ENCODE measurements around the gene LINC00237.

The LINC00237 gene

DNA sequence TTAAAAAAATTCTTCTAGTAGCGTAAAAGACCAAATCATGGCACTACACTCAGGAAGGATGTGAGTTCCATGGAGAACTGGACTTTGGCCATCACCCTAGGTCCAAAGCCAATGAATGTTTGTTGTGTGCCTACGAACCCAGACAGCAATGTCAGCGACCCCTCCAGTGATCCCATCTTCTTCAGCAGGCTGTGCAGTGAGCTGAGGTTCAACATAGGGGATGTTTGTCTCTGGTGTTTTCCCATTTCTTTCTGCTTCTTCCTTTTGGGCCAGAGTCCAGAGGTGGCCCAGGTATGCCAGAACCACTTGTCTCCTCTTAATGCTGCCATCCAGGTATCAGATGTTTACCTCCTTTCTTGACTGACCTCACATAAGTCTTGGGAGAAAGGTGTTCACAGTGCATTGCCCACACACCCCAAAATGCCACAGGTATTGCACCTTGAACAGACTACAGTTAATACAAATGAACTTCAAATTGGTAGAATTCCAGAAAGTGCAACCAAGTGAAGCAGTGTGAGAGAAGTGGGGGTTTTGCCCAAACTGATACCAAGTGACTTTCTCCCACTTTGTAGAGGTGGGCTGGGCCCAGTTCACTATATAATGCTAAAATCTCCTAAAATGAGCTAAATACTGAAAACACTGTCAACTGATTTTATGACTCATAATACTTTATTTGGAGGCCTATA lies 33.9 kb upstream of the LINC00237 start:
- H3K27me3 ChIP-seq (ENCODE audit: control insufficient read depth, insufficient read depth, low read length): no peaks in the 10 kb centered on the region
- 0 out of 2 replicates have a peak, but pooled peaks cover 2% of the 10 kb centered on the region for H3K4me1 ChIP-seq (ENCODE audit: control insufficient read depth, insufficient read depth, low read length)
- no peak overlapping the region for H3K27ac ChIP-seq (ENCODE audit: low read length)
- H3K36me3 ChIP-seq (ENCODE audit: control insufficient read depth, insufficient read depth, low read length): no peaks in the 10 kb centered on the region; the same call in 1 of the 2 replicates
- no CpG with 5 or more reads among the region's 3 CpGs for WGBS (ENCODE audit: insufficient coverage, insufficient read length)
- DNase-seq (ENCODE audit: low read depth, low spot score): no peak
- H3K4me3 ChIP-seq (ENCODE audit: low read length): no peak overlapping the region
- H3K9me3 ChIP-seq (ENCODE audit: control insufficient read depth, insufficient read depth, low read length): no peaks in the 10 kb centered on the region

- WGBS (ENCODE audit: insufficient coverage, insufficient read length): no CpG with 5 or more reads among the region's 1 CpG
- no peak for DNase-seq (ENCODE audit: low read depth, low spot score)
- Histone ChIP-seq H3K4me3 (ENCODE audit: low read length) (no peak overlapping the region), H3K27me3 (ENCODE audit: control insufficient read depth, insufficient read depth, low read length) (no peaks in the 10 kb centered on the region), H3K27ac (ENCODE audit: low read length) (no peak overlapping the region), H3K9me3 (ENCODE audit: control insufficient read depth, insufficient read depth, low read length) (no peaks in the 10 kb centered on the region), H3K36me3 (ENCODE audit: control insufficient read depth, insufficient read depth, low read length) (no peaks in the 10 kb centered on the region; the same call in none of the 2 replicates), H3K4me1 (ENCODE audit: control insufficient read depth, insufficient read depth, low read length) (peaks cover 2% of the 10 kb centered on the region; the same call in 1 of the 2 replicates)
These were observed 30.9 kb upstream of the LINC00237 start for GRCh38 chr20:21137078-21137477.

DNA sequence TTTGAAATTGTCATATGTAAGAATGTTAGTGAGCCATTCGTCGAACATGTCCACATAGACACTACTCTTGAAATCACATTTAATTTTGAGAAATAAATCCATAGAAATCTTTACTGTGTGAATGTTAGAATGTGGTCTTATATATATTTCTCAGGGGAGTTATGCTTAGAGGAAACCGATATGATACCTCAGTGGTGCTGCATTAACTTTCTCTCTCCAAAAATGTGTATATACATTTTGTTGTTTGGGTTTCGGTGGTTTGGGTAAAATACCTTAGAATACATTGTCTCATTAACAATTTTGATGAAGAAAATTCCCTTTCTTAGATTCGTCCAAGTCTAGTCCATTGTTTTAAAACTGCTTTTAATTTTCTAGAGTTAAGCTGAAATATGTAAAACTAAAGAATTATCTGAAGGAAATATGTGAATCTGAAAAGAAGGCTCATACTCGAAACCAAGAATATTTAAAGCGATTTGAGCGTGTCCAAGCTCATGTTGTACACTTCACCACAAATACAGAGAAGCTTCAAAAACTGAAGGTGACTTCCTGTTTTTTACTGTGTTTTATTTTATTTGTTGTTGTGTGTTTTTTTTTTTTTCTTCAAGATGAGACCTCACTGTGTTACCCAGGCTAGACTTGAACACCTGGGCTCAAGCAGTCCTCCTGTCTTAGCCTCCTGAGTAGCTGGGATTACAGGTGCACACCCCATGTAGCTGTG lies 30.0 kb upstream of the LINC00237 start:
- Histone ChIP-seq H3K4me3 (ENCODE audit: low read length) (no peak overlapping the region), H3K36me3 (ENCODE audit: control insufficient read depth, insufficient read depth, low read length) (no peaks in the 10 kb centered on the region; the same call in none of the 2 replicates), H3K4me1 (ENCODE audit: control insufficient read depth, insufficient read depth, low read length) (peaks cover 2% of the 10 kb centered on the region; the same call in 1 of the 2 replicates), H3K9me3 (ENCODE audit: control insufficient read depth, insufficient read depth, low read length) (no peaks in the 10 kb centered on the region), H3K27ac (ENCODE audit: low read length) (no peak overlapping the region), H3K27me3 (ENCODE audit: control insufficient read depth, insufficient read depth, low read length) (no peaks in the 10 kb centered on the region)
- WGBS (ENCODE audit: insufficient coverage, insufficient read length): no CpG with 5 or more reads among the region's 8 CpGs
- no peak for DNase-seq (ENCODE audit: low read depth, low spot score)

GRCh38 chr20:21134883-21135493 lies 28.8 kb upstream of the LINC00237 start:
- Histone ChIP-seq H3K9me3 (ENCODE audit: control insufficient read depth, insufficient read depth, low read length) (no peaks in the 10 kb centered on the region), H3K4me1 (ENCODE audit: control insufficient read depth, insufficient read depth, low read length) (peaks cover 5% of the 10 kb centered on the region; the same call in 1 of the 2 replicates), H3K27ac (ENCODE audit: low read length) (no peak overlapping the region), H3K36me3 (ENCODE audit: control insufficient read depth, insufficient read depth, low read length) (no peaks in the 10 kb centered on the region; the same call in none of the 2 replicates), H3K27me3 (ENCODE audit: control insufficient read depth, insufficient read depth, low read length) (no peaks in the 10 kb centered on the region), H3K4me3 (ENCODE audit: low read length) (no peak overlapping the region)
- no peak for DNase-seq (ENCODE audit: low read depth, low spot score)
- no CpG with 5 or more reads among the region's 10 CpGs for WGBS (ENCODE audit: insufficient coverage, insufficient read length)

DNA sequence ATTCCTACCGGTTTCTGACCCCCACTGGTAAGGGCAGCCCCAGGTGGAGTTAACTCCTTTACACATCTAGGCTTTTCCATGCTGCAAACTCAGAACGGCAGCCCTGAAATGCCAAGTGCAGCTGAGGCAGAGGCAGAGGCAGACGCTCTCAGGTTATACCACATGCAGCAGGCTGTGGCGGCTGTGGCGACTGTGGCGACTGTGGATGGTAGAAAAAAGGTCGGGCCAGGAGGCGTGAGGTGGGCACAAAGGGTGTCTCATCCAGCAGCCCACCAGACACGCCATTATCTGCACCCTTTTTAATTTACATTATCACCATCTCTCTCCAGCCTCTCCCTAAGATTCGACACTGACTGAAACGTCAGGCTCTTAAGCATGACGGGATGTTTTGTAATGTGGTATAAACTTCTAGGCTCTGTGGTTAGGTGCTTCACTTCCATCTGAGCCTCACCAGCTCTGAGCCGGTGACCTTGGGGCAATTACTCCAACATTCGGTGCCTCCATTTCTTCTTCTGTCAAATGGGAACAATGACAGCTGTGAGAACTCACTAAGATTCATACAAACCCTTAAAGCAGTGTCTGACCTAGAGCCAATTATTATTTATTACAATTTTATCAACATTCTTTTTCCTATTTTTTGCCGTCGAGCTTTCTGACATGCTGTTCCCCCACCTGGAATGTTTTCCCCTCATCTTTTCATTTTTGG lies 27.9 kb upstream of the LINC00237 start:
- no peak overlapping the region for H3K27ac ChIP-seq (ENCODE audit: low read length)
- no CpG with 5 or more reads among the region's 16 CpGs for WGBS (ENCODE audit: insufficient coverage, insufficient read length)
- H3K27me3 ChIP-seq (ENCODE audit: control insufficient read depth, insufficient read depth, low read length): no peaks in the 10 kb centered on the region
- DNase-seq (ENCODE audit: low read depth, low spot score): no peak
- no peaks in the 10 kb centered on the region for H3K9me3 ChIP-seq (ENCODE audit: control insufficient read depth, insufficient read depth, low read length)
- no peak overlapping the region for H3K4me3 ChIP-seq (ENCODE audit: low read length)
- peaks cover 5% of the 10 kb centered on the region; the same call in 1 of the 2 replicates for H3K4me1 ChIP-seq (ENCODE audit: control insufficient read depth, insufficient read depth, low read length)
- no peaks in the 10 kb centered on the region; the same call in none of the 2 replicates for H3K36me3 ChIP-seq (ENCODE audit: control insufficient read depth, insufficient read depth, low read length)

DNA sequence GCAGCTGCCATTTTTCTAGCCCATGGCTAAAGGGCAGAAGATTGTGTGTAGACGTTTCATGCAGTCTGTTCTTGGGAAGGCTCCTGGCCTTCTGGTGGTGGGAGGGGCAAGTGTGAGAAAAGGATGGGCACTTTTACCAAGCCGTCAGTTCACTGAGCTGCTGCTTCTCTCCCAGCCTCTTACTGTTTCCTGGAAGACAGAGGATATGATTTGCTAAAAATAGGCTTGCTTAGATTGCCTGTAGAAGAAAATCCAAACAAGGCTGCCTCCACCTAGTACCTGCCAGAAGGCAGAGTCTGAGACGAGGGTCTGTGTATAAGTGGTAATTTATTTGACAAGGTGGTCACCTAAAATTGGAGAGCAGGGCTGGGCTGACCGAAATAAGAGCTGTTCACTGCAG lies 27.2 kb upstream of the LINC00237 start:
- no peaks in the 10 kb centered on the region for H3K27me3 ChIP-seq (ENCODE audit: control insufficient read depth, insufficient read depth, low read length)
- H3K4me3 ChIP-seq (ENCODE audit: low read length): no peak overlapping the region
- H3K4me1 ChIP-seq (ENCODE audit: control insufficient read depth, insufficient read depth, low read length): peaks cover 5% of the 10 kb centered on the region; the same call in 1 of the 2 replicates
- H3K36me3 ChIP-seq (ENCODE audit: control insufficient read depth, insufficient read depth, low read length): no peaks in the 10 kb centered on the region; the same call in none of the 2 replicates
- no peak overlapping the region for H3K27ac ChIP-seq (ENCODE audit: low read length)
- no CpG with 5 or more reads among the region's 4 CpGs for WGBS (ENCODE audit: insufficient coverage, insufficient read length)
- DNase-seq (ENCODE audit: low read depth, low spot score): no peak
- H3K9me3 ChIP-seq (ENCODE audit: control insufficient read depth, insufficient read depth, low read length): no peaks in the 10 kb centered on the region

- no peaks in the 10 kb centered on the region; the same call in 1 of the 2 replicates for H3K36me3 ChIP-seq (ENCODE audit: control insufficient read depth, insufficient read depth, low read length)
- WGBS (ENCODE audit: insufficient coverage, insufficient read length): no CpG with 5 or more reads among the region's 5 CpGs
- H3K4me3 ChIP-seq (ENCODE audit: low read length): no peak overlapping the region
- H3K4me1 ChIP-seq (ENCODE audit: control insufficient read depth, insufficient read depth, low read length): peaks cover 3% of the 10 kb centered on the region; the same call in 1 of the 2 replicates
- DNase-seq (ENCODE audit: low read depth, low spot score): no peak
- no peaks in the 10 kb centered on the region for H3K9me3 ChIP-seq (ENCODE audit: control insufficient read depth, insufficient read depth, low read length)
- H3K27ac ChIP-seq (ENCODE audit: low read length): no peak overlapping the region
- H3K27me3 ChIP-seq (ENCODE audit: control insufficient read depth, insufficient read depth, low read length): no peaks in the 10 kb centered on the region
These were observed 23.7 kb upstream of the LINC00237 start for GRCh38 chr20:21129861-21130260.

GRCh38 chr20:21127201-21127981 lies 21.2 kb upstream of the LINC00237 start:
- Histone ChIP-seq H3K9me3 (ENCODE audit: control insufficient read depth, insufficient read depth, low read length) (no peaks in the 10 kb centered on the region), H3K27me3 (ENCODE audit: control insufficient read depth, insufficient read depth, low read length) (no peaks in the 10 kb centered on the region), H3K4me3 (ENCODE audit: low read length) (no peak overlapping the region), H3K27ac (ENCODE audit: low read length) (no peak overlapping the region), H3K4me1 (ENCODE audit: control insufficient read depth, insufficient read depth, low read length) (0 out of 2 replicates have a peak, but pooled peaks cover 3% of the 10 kb centered on the region), H3K36me3 (ENCODE audit: control insufficient read depth, insufficient read depth, low read length) (no peaks in the 10 kb centered on the region)
- WGBS (ENCODE audit: insufficient coverage, insufficient read length): no CpG with 5 or more reads among the region's 5 CpGs
- DNase-seq (ENCODE audit: low read depth, low spot score): no peak

GRCh38 chr20:21126581-21126870 lies 20.4 kb upstream of the LINC00237 start:
- Histone ChIP-seq H3K4me1 (ENCODE audit: control insufficient read depth, insufficient read depth, low read length) (0 out of 2 replicates have a peak, but pooled peaks cover 3% of the 10 kb centered on the region), H3K27me3 (ENCODE audit: control insufficient read depth, insufficient read depth, low read length) (no peaks in the 10 kb centered on the region), H3K36me3 (ENCODE audit: control insufficient read depth, insufficient read depth, low read length) (no peaks in the 10 kb centered on the region), H3K9me3 (ENCODE audit: control insufficient read depth, insufficient read depth, low read length) (no peaks in the 10 kb centered on the region), H3K4me3 (ENCODE audit: low read length) (peak overlapping the region; percentile 70; the same call in 1 of the 2 replicates), H3K27ac (ENCODE audit: low read length) (no peak overlapping the region)
- no CpG with 5 or more reads among the region's 8 CpGs for WGBS (ENCODE audit: insufficient coverage, insufficient read length)
- no peak for DNase-seq (ENCODE audit: low read depth, low spot score)

Measured in iPS DF 6.9 (cell line).